Smooth muscle cell (in vitro differentiated cells): Measurements from ENCODE around the gene ARPC1A. TPM values are rescaled to one million over a fixed set of nuclear protein-coding genes. Genes with fewer than 3 reads are reported as not detected.
A peak's percentile ranks its signal among the peaks of the same experiment; 100 is the strongest.
"Not testable (repeated sequence)": the region's sequence is repeated elsewhere in the genome, so short reads cannot be mapped to it uniquely, and the experiment has no call there.

Experiments
- DNase-seq: peaks from one replicate; lab custom pipeline; 2025; ENCODE audit not compliant: unreplicated experiment; lab: John Stamatoyannopoulos, UW
- H2AFZ ChIP-seq: fragments of 200-600 bp; sonication (generic); 2 replicates; pipeline ENCODE4 v1.6.0; 2016; ENCODE audit warnings: antibody characterized with exemption, low read depth, mild to moderate bottlenecking
- H3F3A ChIP-seq: fragments of 200-600 bp; sonication (generic); 2 replicates; pipeline ENCODE4 v1.6.0; 2017; ENCODE audit warnings: antibody characterized with exemption, low read depth
- H3K27ac ChIP-seq: fragments of 200-600 bp; sonication (generic); 2 replicates; pipeline ENCODE4 v1.5.1; 2016; ENCODE audit warnings: low read depth, mild to moderate bottlenecking
- H3K27me3 ChIP-seq: fragments of 200-600 bp; sonication (generic); 2 replicates; pipeline ENCODE4 v1.6.1; 2016; ENCODE audit warnings: low read depth, mild to moderate bottlenecking
- H3K36me3 ChIP-seq: fragments of 200-600 bp; sonication (generic); 2 replicates; pipeline ENCODE4 v1.5.1; 2016; ENCODE audit warnings: low read depth
- H3K4me1 ChIP-seq: fragments of 200-600 bp; sonication (generic); 2 replicates; pipeline ENCODE4 v1.5.1; 2016; ENCODE audit warnings: low read depth
- H3K4me2 ChIP-seq: fragments of 200-600 bp; sonication (generic); 2 replicates; pipeline ENCODE4 v1.6.0; 2016; ENCODE audit warnings: mild to moderate bottlenecking
- H3K4me3 ChIP-seq: fragments of 200-600 bp; sonication (generic); 2 replicates; pipeline ENCODE4 v1.5.1; 2016; ENCODE audit warnings: mild to moderate bottlenecking
- H3K79me2 ChIP-seq: fragments of 200-600 bp; sonication (generic); 2 replicates; pipeline ENCODE4 v1.6.0; 2016; ENCODE audit warnings: low read depth, mild to moderate bottlenecking
- H3K9ac ChIP-seq: fragments of 200-600 bp; sonication (generic); 2 replicates; pipeline ENCODE4 v1.6.0; 2016; ENCODE audit warnings: low read depth
- H3K9me3 ChIP-seq: fragments of 200-600 bp; sonication (generic); replicated peaks from 2 replicates; pipeline ENCODE4 v1.5.1; 2016; ENCODE audit warnings: low read depth
- H4K20me1 ChIP-seq: fragments of 200-600 bp; sonication (generic); 2 replicates; pipeline ENCODE4 v1.6.0; 2016; ENCODE audit warnings: low read depth
- CTCF ChIP-seq: fragments of 200-600 bp; sonication (generic); IDR thresholded peaks from 2 replicates; pipeline ENCODE4 v1.5.1; 2017; ENCODE audit warnings: borderline replicate concordance, mild to moderate bottlenecking, antibody characterized with exemption; ENCODE audit not compliant: insufficient read depth, poor library complexity, severe bottlenecking
- WGBS: methylation state at CpG from one replicate; pipeline ENCODE4 v1.1.7; 2016; ENCODE audit warnings: low lambda C conversion rate; 5-methylcytosine and 5-hydroxymethylcytosine counted together
- polyA plus RNA-seq: library from polyadenylated mRNA; unstranded; fragments of >200 nt; fragmentation: Nextera tagmentation; extraction: Ambion mirVana; gene quantifications from 2 replicates; pipeline ENCODE4 v1.2.1, GENCODE V29; 2016
- total RNA-seq: library from RNA; depleted of rRNA; stranded (reverse); fragments of >200 nt; gene quantifications from 2 replicates; pipeline ENCODE4 v1.2.3, GENCODE V29; 2014

The ARPC1A gene
- total and polyA plus RNA-seq, 2 experiments from 2014 or later, result 85.0 to 113 TPM

GRCh38 chr7:99314504-99314903 is 11.2 kb upstream of the ARPC1A start:
- H4K20me1 ChIP-seq, result no peaks in the 10 kb centered on the region
- no peak for DNase-seq
- H3F3A ChIP-seq, result no peaks in the 10 kb centered on the region
- H3K27ac ChIP-seq, result no peak overlapping the region
- H3K27me3 ChIP-seq, result no peaks in the 10 kb centered on the region
- no peak overlapping the region for H3K4me2 ChIP-seq
- 83% methylated on average over 7 of the region's 7 CpGs for WGBS
- H3K4me1 ChIP-seq, result no peaks in the 10 kb centered on the region
- no peaks in the 10 kb centered on the region for H3K9me3 ChIP-seq
- no peak overlapping the region for H2AFZ ChIP-seq
- TF ChIP-seq CTCF, result no peak
- no peak overlapping the region for H3K4me3 ChIP-seq
- H3K36me3 ChIP-seq, result no peaks in the 10 kb centered on the region
- H3K9ac ChIP-seq, result no peak overlapping the region
- no peaks in the 10 kb centered on the region for H3K79me2 ChIP-seq

GRCh38 chr7:99320371-99320770 is 5.3 kb upstream of the ARPC1A start:
- TF ChIP-seq CTCF, result no peak
- H3K36me3 ChIP-seq, result no peaks in the 10 kb centered on the region
- H3K4me3 ChIP-seq, result no peak overlapping the region
- WGBS, result 44% methylated on average over 4 of the region's 4 CpGs
- H2AFZ ChIP-seq, result no peak overlapping the region
- no peaks in the 10 kb centered on the region for H4K20me1 ChIP-seq
- no peak for DNase-seq
- no peaks in the 10 kb centered on the region for H3F3A ChIP-seq
- no peaks in the 10 kb centered on the region for H3K79me2 ChIP-seq
- no peaks in the 10 kb centered on the region for H3K9me3 ChIP-seq
- H3K9ac ChIP-seq, result no peak overlapping the region
- H3K27me3 ChIP-seq, result no peaks in the 10 kb centered on the region
- peaks cover 5% of the 10 kb centered on the region for H3K4me1 ChIP-seq
- H3K4me2 ChIP-seq, result no peak overlapping the region
- no peak overlapping the region for H3K27ac ChIP-seq

GRCh38 chr7:99322659-99323058 is 3.0 kb upstream of the ARPC1A start:
- H3K9ac ChIP-seq, H3F3A ChIP-seq, H3K36me3 ChIP-seq, H3K9me3 ChIP-seq, H3K27ac ChIP-seq, H3K4me3 ChIP-seq, H3K4me2 ChIP-seq, H2AFZ ChIP-seq, DNase-seq, H3K27me3 ChIP-seq: not testable (repeated sequence)
- peaks cover 19% of the 10 kb centered on the region for H3K79me2 ChIP-seq
- WGBS, result 97% methylated on average over 6 of the region's 6 CpGs
- H3K4me1 ChIP-seq, result peaks cover 12% of the 10 kb centered on the region
- H4K20me1 ChIP-seq, result peaks cover 12% of the 10 kb centered on the region

GRCh38 chr7:99324559-99324958 is 1.1 kb upstream of the ARPC1A start:
- WGBS, result 97% methylated on average over 14 of the region's 14 CpGs
- DNase-seq, result no peak
- TF ChIP-seq CTCF, result no peak
- Histone ChIP-seq H3F3A (no peaks in the 10 kb centered on the region), H2AFZ (no peak overlapping the region), H3K4me1 (peaks cover 12% of the 10 kb centered on the region), H3K4me3 (peak overlapping the region; percentile 87), H3K27ac (no peak overlapping the region), H3K27me3 (no peaks in the 10 kb centered on the region), H3K79me2 (peaks cover 37% of the 10 kb centered on the region), H3K9me3 (no peaks in the 10 kb centered on the region), H4K20me1 (peaks cover 28% of the 10 kb centered on the region), H3K4me2 (peak overlapping the region; percentile 99), H3K9ac (no peak overlapping the region), H3K36me3 (no peaks in the 10 kb centered on the region)
